Natural killer cell (primary cell): ENCODE results near the gene NAGLU. TPM values are rescaled to one million over a fixed set of nuclear protein-coding genes. Genes with fewer than 3 reads are reported as not detected.

Experiments
- ATAC-seq, 3 donors: fragments of 150-1000 bp in 2 of 3; fragments of 200-7000 bp in 1 of 3; cut with Tn5 transposase; 1 replicate in 1 of 3; 2 replicates in 2 of 3; pipeline ENCODE4 v1.10.0; 2021; ENCODE audit warnings: mild to moderate bottlenecking in 2 of 3, moderate library complexity in 2 of 3
- DNase-seq, 2 donors: peaks; one replicate each; pipeline versions ENCODE4 v3.0.0 to v3.0.0-alpha.2; 2013 to 2021; ENCODE audit warnings: mixed read lengths in 1 of 2
- H3K27ac ChIP-seq: one replicate; pipeline ENCODE4 v1.5.1; 2013; ENCODE audit warnings: mild to moderate bottlenecking, low read length
- H3K27me3 ChIP-seq: one replicate; pipeline ENCODE4 v1.6.1; 2013; ENCODE audit warnings: low read length; ENCODE audit not compliant: control insufficient read depth, insufficient read depth
- H3K36me3 ChIP-seq: one replicate; pipeline ENCODE4 v1.6.1; 2013; ENCODE audit warnings: low read length; ENCODE audit not compliant: control insufficient read depth, insufficient read depth
- H3K4me1 ChIP-seq: one replicate; pipeline ENCODE4 v1.6.1; 2013; ENCODE audit warnings: low read length; ENCODE audit not compliant: control insufficient read depth, insufficient read depth
- H3K4me3 ChIP-seq: one replicate; pipeline ENCODE4 v1.5.1; 2013; ENCODE audit warnings: low read length
- H3K9me3 ChIP-seq: one replicate; pipeline ENCODE4 v1.6.1; 2013; ENCODE audit warnings: low read length; ENCODE audit not compliant: control insufficient read depth, insufficient read depth
- H3K27ac Mint-ChIP-seq, 2 donors: one replicate each; pipeline ENCODE4 v1.8.0; 2022; ENCODE audit warnings: mild to moderate bottlenecking in 2 of 2, mixed read lengths in 2 of 2, moderate library complexity in 1 of 2
- H3K27me3 Mint-ChIP-seq, 2 donors: one replicate each; pipeline ENCODE4 v1.8.0; 2022; ENCODE audit warnings: low read depth in 2 of 2, mixed read lengths in 2 of 2
- H3K36me3 Mint-ChIP-seq: one replicate; pipeline ENCODE4 v1.8.0; 2022; ENCODE audit warnings: mixed read lengths
- H3K4me1 Mint-ChIP-seq, 2 donors: one replicate each; pipeline ENCODE4 v1.8.0; 2022; ENCODE audit warnings: mixed read lengths in 2 of 2
- H3K4me3 Mint-ChIP-seq: one replicate; pipeline ENCODE4 v1.8.0; 2022; ENCODE audit warnings: mild to moderate bottlenecking, moderate library complexity, mixed read lengths
- H3K9me3 Mint-ChIP-seq, 2 donors: one replicate each; pipeline ENCODE4 v1.8.0; 2022; ENCODE audit warnings: mixed read lengths in 2 of 2
- CTCF ChIP-seq: fragments of 200-600 bp; IDR thresholded peaks from one replicate; pipeline ENCODE4 v1.8.0; 2022; ENCODE audit warnings: antibody characterized with exemption
- WGBS: methylation state at CpG from one replicate; pipeline ENCODE4 v1.1.7; 2013; ENCODE audit warnings: missing lambda C conversion rate; ENCODE audit not compliant: insufficient coverage; 5-methylcytosine and 5-hydroxymethylcytosine counted together
- intact Hi-C: fragments of 100-400 bp; cut with micrococcal nuclease; formaldehyde crosslinking; loops from one replicate; pipeline ENCODE4 v1.14.2; 2022
- total RNA-seq, 4 donors: library from RNA; stranded (reverse); fragments of 120-200 nt in 1 of 4; gene quantifications; one replicate each; pipeline versions ENCODE4 v1.2.3 to v1.2.4, GENCODE V29; 2013 to 2022

NAGLU gene
- total RNA-seq, 3 donors from 2014 or later (not counting 1 experiment from before 2014, with no cell fraction given) = 34.8 to 44.3 (median 36.4) TPM

GRCh38 chr17:42512733-42513251 lies 23.2 kb upstream of the NAGLU start:
- Histone ChIP-seq H3K27ac (no peak overlapping the region), H3K27me3 (peaks cover under 1% of the 10 kb centered on the region), H3K4me3 (no peak overlapping the region), H3K36me3 (no peaks in the 10 kb centered on the region), H3K4me1 (peaks cover 6% of the 10 kb centered on the region), H3K9me3 (no peaks in the 10 kb centered on the region)
- WGBS = 67% methylated on average over 6 of the region's 6 CpGs
- Mint-ChIP-seq H3K4me3 (no peak overlapping the region), H3K27me3 (peaks cover 51 to 55% of the 10 kb centered on the region in 2 donors), H3K27ac (no peak overlapping the region), H3K36me3 (no peaks in the 10 kb centered on the region), H3K9me3 (no peaks in the 10 kb centered on the region), H3K4me1 (peaks cover 5 to 16% of the 10 kb centered on the region in 2 donors)
- ATAC-seq (no peak), DNase-seq (no peak)
- intact Hi-C loops = no loop called here
- no peak for TF ChIP-seq CTCF

- H3K4me1 Mint-ChIP-seq = peaks cover 6 to 14% of the 10 kb centered on the region in 2 donors
- Histone ChIP-seq H3K27ac (no peak overlapping the region), H3K4me1 (peaks cover 6% of the 10 kb centered on the region), H3K27me3 (no peaks in the 10 kb centered on the region), H3K9me3 (no peaks in the 10 kb centered on the region), H3K36me3 (no peaks in the 10 kb centered on the region), H3K4me3 (no peak overlapping the region)
- intact Hi-C loops = no loop called here
- no peak overlapping the region for H3K27ac Mint-ChIP-seq
- TF ChIP-seq CTCF = no peak
- no peak overlapping the region for H3K4me3 Mint-ChIP-seq
- peaks cover 44 to 51% of the 10 kb centered on the region in 2 donors for H3K27me3 Mint-ChIP-seq
- no peaks in the 10 kb centered on the region for H3K36me3 Mint-ChIP-seq
- ATAC-seq = no peak
- DNase-seq = no peak
- no peaks in the 10 kb centered on the region for H3K9me3 Mint-ChIP-seq
- WGBS = 92% methylated on average over 11 of the region's 11 CpGs
Observed at GRCh38 chr17:42513686-42514085, 22.4 kb upstream of the NAGLU start.

GRCh38 chr17:42514279-42514678 lies 21.8 kb upstream of the NAGLU start:
- Mint-ChIP-seq H3K4me1 (peaks cover 6 to 11% of the 10 kb centered on the region in 2 donors), H3K27ac (no peak overlapping the region), H3K27me3 (peaks cover 41 to 47% of the 10 kb centered on the region in 2 donors), H3K4me3 (no peak overlapping the region), H3K9me3 (no peaks in the 10 kb centered on the region), H3K36me3 (no peaks in the 10 kb centered on the region)
- no peaks in the 10 kb centered on the region for H3K36me3 ChIP-seq
- H3K9me3 ChIP-seq = no peaks in the 10 kb centered on the region
- H3K27me3 ChIP-seq = no peaks in the 10 kb centered on the region
- DNase-seq (no peak), ATAC-seq (no peak)
- TF ChIP-seq CTCF = no peak
- H3K4me3 ChIP-seq = no peak overlapping the region
- no peak overlapping the region for H3K27ac ChIP-seq
- intact Hi-C loops = no loop called here
- 98% methylated on average over 9 of the region's 11 CpGs for WGBS
- H3K4me1 ChIP-seq = peaks cover 6% of the 10 kb centered on the region

GRCh38 chr17:42514867-42515266 lies 21.2 kb upstream of the NAGLU start:
- Histone ChIP-seq H3K4me3 (no peak overlapping the region), H3K4me1 (peaks cover 6% of the 10 kb centered on the region), H3K27me3 (no peaks in the 10 kb centered on the region), H3K36me3 (no peaks in the 10 kb centered on the region), H3K9me3 (no peaks in the 10 kb centered on the region), H3K27ac (no peak overlapping the region)
- WGBS = 95% methylated on average over 7 of the region's 8 CpGs
- Mint-ChIP-seq H3K27me3 (peaks cover 40 to 42% of the 10 kb centered on the region in 2 donors), H3K36me3 (no peaks in the 10 kb centered on the region), H3K27ac (no peak overlapping the region), H3K9me3 (no peaks in the 10 kb centered on the region), H3K4me3 (no peak overlapping the region), H3K4me1 (peaks cover 6 to 11% of the 10 kb centered on the region in 2 donors)
- TF ChIP-seq CTCF = no peak
- DNase-seq = no peak
- no peak for ATAC-seq
- intact Hi-C loops = no loop called here
